GM19372 (cell line): ENCODE measurements around the gene SUPT3H.

Source experiments
- ATAC-seq: cut with Tn5 transposase; IDR thresholded peaks from one replicate; pipeline ENCODE4 v1.9.1; 2021; ENCODE audit warnings: mild to moderate bottlenecking, low read depth, moderate library complexity; ENCODE audit not compliant: unreplicated experiment

Gene SUPT3H

DNA sequence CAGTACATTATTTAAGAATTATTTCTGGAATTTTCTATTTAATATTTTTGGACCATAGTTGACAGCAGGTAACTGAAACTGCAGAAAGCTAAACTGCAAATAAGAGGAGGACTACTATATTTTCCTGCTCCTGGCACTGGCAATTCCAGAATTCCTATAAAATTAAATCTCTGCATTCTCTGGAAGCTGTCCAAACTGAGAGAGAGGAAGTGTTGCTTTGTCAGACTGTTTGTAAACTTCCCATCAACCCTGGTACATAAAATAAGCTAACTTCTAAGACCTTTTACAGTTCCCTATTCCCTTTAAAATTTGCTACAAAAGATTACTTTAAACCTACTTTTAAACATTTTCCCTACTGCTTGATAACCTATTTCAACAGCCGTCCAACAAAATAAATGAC, 245.7 kb downstream of the SUPT3H start:
- ATAC-seq, result no peak

DNA sequence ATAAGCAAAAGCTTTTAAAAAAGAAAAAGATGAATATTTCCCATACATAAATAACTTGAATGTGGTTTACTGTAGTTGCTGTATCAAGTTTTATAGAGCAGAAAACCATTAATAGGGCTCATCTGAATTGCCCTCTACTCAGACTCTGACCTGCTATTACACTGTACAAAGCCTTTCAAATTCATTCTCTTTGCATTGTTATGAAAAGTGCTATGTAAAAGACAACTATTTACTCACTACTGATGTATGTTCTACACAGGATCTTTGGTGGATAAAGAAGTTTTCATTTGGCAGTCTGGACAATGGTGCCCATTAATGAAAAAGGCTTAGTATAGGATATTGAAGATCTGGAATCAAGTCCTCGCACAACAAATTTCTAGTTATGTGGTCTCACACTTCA, 248.7 kb downstream of the SUPT3H start:
- no peak for ATAC-seq

DNA sequence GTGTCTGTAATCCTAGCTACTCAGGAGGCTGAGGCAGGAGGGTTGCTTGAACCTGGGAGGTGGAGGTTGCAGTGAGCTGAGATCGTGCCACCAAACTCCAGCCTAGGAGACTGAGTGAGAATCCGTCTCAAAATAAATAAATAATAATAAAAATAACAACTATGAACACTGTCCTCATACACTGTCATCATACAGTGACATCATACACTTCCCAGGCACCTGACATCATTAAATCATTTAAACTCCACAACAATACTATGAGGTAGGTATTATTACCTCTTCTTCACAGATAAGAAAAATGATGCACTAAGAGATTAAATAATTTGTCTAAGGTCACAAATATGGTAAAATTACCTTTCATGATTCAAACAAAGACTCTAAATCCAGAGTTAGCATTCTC, 250.5 kb downstream of the SUPT3H start:
- ATAC-seq, result no peak

DNA sequence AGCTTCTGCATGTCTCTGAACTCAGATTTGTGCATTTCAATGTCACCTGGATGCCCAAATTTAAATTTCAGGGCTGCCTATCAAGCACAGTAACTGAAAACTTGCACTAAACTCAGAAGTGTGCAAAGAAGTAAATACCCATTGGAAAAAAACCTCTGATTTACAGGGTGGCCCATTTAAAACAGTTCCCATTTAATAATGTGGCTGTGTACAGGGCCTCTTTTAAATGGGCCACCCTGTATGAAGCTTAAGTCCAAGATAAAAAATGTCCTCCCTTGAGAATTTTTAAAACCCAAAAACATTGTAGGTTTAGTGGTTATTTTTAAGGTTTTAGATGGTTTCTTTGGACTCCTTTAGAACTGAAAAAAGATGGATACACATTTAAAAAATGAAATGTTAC, 251.7 kb downstream of the SUPT3H start:
- no peak for ATAC-seq

DNA sequence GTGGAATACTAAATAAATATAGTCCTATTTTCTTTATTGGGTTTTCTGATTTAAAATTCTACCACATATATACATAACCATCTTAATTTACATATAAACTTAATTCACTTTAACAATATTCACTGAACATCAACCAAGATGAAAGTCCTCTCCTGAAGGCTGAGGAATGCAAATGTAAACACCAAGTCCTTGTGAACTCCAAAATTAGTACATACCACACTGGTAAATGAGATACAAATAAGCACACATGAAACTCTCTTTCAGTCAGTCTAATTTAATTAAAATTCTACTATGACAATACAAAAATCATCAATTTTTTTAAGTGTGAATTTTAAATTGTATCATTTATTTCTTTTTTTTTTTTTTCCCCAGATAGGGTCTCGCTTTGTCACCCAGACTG, 254.7 kb downstream of the SUPT3H start:
- ATAC-seq, result no peak

DNA sequence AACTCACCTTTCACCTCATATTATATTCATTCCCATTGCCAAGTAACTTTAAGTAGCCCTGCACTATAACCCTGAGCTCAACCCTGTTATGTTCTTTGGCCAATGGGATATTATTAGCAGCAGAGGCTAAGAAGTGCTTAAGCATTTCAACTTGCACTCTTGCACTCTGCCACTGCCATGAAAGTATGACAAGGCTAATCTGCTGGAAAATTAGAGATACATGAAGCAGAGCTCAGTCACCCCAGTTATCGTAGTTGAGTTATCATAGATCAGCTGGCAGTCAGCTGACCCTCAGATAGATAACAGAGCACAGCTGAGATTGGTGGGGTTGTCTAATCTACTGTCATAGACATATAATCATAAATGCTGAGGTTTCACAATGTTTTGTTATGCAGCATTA, 259.0 kb downstream of the SUPT3H start:
- no peak for ATAC-seq

DNA sequence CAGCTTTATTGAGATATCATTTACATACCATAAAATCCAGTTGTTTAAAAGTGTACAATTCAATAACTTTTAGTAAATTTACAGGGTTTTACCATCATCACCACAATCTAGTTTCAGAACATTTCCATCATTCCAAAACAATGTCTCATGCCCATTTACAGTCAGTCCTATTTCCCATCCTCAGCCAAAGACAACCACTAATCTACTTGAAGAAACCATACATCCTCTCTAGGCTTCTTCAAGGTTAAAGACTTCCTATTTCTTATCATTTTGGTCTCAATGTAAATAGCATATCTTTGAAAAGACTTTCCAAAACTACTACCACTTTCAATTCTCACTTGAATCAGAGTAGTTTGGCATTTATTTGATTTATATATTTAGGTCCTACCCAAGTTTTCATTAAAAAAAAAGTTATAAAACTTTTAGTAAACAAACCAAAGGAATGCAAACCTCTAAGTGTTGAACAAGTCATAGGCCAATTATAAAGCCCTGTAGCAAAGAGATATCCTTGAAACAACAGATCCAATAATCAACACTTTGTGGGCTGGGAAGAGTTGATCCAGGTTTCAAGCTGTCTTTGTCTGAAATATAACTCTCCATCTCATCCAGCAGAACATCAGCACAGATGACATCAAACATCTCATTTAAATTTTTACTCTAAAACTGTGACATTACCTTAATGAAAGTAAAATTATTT, 260.9 kb downstream of the SUPT3H start:
- ATAC-seq, result no peak

DNA sequence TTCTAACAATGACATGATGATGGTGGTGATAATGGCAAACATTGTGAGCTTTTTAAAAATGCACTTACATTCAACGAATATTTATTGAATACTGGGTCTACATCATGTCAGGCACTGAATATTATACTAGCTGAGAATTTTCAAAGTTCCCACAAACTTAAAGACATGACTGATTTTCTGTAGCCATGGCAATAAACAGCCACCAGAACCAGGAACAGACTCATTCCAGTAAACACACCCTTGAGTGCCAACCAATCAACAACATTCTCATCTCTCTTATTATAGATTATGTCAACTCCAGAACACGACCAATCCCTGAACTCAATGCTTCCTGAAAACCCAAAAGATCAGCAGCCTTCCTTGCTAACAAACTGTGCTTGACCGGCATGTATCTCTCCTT, 262.0 kb downstream of the SUPT3H start:
- no peak for ATAC-seq

DNA sequence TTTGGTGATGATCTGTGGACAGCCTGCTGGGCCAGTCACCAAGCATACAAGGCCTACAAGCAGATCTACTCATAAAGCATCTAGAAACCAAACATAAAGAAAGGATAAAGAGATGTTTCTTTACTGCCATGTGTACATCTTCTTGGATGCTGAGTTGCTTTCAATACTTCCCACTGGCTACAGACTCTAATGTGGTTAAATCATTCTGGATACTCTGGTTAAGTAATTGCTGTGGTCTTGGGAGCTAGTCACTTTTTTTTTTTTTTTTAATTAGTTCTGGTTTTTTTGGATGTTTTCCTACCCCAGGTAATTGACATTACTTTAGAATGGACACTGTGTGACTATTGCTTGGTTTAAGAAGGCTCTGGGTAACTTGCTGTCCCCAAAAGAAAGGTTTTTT, 265.0 kb downstream of the SUPT3H start:
- ATAC-seq, result no peak

DNA sequence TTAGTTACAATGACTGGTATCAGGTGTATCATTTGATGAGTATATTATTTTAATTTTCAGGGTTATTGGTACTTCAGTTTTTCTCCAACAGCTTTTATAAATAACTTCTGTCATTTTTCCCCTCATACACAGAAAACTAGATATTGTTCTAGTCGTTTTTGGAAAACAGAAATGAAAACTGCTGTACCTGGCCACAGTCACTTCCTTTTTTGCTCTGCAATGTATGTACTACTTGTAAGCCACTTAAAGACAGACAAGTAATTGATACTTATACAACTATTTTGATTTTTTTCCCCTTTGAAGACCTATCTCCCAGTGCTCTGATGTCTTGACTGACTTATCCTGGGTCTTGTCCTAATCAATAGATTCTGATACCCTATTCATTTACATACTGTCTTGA, 268.2 kb downstream of the SUPT3H start:
- ATAC-seq, result no peak

DNA sequence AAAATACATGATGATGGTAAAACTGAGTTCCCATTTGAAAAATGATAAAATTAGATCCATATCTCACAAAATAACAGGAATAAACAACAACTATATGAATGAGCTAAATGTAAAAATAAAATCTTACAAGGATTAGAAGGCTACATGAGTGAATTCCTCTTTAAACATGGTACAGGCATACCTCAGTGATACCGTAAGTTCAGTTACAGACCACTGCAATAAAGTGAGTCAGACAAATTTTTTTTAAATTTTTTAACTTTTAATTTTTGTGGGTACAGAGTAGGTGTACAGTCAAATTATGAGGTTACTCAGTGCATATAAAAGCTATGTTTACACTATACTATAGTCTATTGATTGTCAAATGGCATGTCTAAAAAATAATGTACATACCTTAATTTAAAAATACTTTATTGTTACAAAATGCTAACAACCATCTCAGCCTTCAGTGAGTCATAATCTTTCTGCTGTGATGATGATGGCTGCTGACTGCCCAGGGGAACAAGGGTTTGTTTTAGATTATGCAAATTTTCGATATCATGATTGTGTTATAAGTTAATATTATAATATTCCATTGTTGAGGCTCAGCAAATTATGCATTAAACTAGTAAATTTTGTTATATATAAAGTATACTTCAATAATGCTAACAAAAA, 272.4 kb downstream of the SUPT3H start:
- ATAC-seq, result no peak

DNA sequence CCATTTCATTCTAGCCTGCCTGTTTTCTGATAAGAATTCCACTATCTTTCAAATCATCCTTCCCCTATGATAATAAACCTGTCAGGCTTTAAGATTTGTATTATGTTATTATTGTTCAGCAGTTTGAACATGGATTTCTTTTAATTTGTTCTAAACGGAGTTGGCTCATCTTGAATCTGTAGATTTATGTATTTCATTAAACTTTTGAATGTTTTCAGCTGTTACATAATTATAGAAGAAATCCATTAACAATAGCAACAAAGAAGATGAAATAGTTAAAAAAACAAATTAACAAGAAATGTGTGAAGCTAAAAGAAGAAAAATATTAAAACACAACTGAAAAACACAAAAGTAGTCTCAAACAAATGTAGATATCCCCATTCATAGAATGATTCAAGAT, 273.3 kb downstream of the SUPT3H start:
- ATAC-seq, result no peak

DNA sequence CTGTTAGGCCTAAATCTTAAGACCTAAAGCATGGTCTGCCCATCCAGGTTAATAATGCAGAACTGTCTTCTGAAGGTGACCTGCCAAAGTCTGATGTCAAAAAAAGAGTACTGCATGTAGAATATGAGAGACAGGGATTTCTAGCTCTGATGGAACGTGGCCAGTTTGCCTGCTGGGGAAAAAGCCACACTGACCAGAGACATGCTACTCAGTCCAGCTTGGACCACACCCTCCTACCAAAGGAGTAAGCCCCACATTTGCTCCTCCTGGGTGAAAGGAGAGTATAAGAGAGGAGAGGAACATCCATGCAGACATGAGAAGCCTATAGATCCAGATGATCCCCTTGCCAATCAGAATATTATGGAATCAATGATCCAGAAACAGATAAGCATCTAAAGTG, 279.5 kb downstream of the SUPT3H start:
- ATAC-seq, result no peak

DNA sequence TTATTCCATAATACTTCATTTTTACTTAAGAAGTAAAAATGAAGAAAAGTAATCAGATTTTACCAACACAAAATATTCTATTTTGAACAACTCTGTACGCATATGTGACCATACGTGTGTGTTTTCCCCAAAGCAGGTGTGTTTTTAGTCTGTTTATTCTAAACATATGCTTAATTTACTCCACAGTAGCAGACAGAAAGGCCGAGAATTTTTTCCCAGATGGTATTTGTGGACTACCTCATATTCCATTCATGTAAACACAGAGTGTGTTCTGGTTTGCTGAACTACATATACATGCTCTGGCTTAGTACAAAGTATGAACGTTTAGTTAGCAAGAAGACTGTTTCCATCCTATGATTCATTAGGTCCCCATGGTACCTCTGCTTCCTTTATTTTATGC, 282.9 kb downstream of the SUPT3H start:
- no peak for ATAC-seq

DNA sequence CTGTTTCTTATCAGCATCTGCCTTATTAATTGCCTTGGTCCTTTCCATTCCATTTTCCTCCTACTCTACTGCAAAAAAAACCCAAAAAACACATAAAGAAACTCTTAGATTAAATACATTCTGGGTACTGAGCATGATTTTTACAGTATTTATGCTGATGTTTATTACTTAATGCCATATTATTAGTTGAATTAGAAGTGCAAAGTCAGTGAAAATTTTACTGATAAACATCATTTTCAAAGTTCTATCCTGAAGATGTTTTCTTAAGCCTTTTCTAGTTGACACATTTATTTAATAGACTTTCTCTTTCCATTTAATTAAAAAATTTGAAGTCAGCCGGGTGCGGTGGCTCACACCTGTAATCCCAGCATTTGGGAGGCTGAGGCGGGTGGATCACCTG, 285.6 kb downstream of the SUPT3H start:
- no peak for ATAC-seq

DNA sequence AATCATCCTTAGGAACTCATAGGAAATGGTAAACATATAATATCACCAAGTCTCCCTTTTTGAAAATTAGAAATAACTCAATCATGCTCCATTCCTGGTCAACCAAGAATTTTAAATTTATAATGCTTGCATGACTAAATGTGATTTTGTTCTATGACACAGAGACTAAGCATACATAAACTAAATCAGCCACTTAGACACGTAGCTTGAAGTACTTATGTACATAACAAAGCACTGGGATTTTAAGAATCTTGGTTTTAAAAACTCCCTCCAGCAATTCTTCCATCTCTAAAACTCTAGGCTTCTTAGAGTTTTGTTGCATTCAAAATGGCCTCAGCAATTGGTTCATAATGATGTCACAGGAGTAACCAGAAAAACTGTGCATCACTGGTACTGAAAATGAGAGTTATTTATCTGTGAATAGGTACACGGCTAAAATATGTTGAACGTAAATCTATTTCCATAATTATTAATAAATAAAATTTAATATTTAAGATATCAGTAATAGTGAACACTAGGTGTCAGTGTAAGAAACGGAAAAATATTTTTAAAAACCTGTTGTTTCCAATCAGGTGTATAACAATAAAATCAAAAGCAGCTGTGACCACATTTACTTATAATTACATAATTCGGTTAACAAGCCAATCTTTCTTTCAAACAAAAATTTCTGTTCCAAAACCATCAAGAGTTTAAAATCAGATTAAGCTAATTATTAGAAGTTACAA, 291.2 kb downstream of the SUPT3H start:
- ATAC-seq, result no peak

DNA sequence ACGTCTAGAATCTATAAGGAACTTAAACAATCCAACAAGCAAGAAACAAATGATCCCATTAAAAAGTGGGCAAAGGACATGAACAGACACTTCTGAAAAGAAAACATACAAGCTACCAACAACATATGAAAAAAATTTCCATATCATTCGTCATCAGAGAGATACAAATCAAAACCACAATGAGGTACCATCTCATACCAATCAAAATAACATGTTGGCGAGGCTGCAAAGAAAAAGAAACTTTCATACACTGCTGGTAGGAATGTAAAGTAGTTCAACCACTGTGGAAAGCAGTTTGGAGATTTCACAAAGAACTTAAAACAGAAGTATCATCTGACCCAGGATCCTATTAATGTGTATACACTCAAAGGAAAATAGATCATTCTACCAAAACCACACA, 293.5 kb downstream of the SUPT3H start:
- no peak for ATAC-seq

DNA sequence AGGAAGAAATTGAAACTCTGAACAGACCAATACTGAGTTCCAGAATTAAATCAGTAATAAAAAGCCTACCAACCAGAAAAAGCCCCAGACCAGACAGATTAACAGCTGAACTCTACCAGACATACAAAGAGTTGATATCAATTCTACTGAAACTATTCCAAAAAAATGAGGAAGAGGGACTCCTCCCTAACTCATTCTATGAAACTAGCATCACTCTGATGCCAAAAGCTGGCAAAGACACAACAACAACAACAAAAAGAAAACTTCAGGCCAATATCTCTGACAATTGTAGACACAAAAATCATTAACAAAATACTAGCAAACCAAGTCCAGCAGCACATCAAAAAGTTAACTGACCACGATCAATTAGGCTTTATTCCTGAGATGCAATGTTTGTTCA, 295.6 kb downstream of the SUPT3H start:
- ATAC-seq, result no peak

DNA sequence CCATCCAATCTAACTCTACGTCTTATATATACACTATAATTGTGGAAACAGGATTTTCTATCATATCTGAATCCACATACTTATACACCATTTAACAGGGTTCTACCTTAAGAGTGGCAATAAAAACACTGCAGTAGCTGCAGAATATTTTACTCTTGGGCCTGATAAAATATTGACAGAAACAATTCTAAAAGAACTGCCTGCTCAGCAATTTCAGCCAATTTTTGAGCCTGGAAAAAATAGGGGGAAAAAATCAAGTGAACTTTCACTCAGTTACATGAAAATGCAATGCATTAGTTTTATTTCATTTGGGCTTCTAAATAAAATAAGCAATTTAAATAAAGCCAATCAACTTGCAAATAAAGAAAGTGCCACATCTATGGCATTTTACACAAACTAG, 296.1 kb downstream of the SUPT3H start:
- no peak for ATAC-seq

DNA sequence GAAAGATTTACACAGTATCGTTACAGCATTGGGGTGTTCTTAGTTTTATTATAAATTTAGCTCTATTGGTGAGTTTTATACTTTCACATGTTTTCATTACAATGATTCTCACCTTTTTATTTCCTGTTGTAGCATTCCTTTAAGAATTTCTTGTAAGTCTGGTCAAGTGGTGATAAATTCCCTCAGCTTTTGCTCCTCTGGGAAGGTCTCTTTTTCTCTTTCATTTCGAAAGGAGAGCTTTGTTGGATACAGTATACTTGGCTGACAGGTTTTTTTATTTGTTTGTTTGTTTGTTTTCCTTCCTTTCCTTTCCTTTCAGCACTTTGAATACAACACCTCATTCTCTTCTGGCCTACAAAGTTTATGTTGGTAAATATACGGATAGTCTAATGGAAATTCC, 299.3 kb downstream of the SUPT3H start:
- no peak for ATAC-seq

DNA sequence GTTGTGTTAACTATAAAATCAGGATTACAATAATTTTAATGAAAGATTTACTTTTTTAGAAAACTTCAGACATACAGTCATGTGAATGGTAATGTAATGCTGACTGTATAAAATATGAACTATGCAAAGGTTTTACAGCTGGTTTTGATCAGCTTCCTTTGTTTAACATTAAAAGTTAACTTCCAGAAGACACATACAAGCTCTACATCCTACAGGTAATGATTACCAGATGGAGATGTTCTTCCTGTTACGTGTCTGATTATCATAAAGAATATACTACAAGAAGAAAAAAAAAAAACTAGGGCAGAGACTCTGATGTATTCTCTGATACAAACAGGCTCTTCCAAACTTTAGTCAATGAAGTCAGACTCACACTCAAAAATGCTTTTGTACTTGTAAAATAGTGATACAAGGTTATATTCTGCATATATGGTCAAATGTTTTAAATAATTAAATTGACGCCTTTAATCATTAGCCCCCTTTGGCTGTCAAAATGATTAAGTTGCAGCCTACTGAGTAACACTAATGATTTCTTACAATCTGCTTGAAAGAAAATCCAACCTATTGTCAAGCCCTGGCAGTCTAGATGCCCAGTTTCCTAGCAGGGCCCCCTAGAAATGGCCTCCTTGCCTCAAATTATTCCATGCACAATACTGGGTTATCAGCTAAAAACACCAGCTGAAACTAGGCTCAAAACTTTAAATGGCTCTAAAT, 301.4 kb downstream of the SUPT3H start:
- ATAC-seq, result no peak
